ENCODE measurements around the gene OR4K14.
"Not testable (repeated sequence)": the region's sequence is repeated elsewhere in the genome, so short reads cannot be mapped to it uniquely, and the experiment has no call there.

OR4K14 gene

DNA sequence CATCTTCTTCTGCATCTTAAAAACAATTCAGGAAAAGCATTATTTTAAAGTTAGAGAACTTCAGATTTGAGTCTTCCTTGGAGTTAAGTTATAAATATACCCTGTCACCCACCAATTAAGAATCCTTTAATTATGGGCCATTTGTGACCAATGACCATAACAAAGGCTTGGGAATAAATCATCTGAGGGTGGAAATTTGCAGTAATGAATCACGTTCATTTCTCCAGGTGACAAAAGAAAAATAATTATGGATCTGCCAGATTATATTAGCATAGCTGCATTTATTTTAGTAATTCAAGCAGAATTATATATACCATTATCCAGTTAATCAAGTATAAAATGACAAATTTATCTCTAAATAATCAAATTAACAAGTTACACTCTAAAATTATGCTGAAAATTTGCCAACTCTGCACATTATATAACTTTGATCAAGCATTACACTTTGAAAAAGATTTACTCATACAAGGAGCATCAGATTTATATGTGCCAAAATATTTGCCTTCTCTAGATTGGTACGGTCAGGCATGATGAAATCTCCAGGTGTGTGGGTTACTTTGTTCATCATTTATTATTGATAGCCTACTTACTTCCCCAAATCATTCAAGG, at the start of gene OR4K14:
Gene OR4K14 (minus strand): TSS at position 51 of the 609 bp plus-strand sequence. CDS start 4,114 bp downstream, outside the sequence.
- DNase-seq: no peak

DNA sequence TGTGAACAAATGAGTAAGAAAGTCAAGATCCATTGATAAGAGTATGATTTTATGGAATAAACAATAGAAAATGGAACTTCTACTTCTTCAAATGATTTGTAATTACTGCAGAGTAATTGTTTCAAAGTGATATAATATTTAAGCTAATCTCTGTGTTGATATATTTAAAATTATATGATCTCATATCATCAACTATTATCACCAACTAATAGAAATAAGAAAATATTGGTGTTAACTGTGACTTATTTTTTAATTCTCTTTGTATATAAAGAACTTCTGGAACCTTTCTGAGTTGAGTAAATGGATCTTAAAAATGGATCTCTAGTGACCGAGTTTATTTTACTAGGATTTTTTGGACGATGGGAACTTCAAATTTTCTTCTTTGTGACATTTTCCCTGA, 40.6 kb upstream of the OR4K14 start, which contains the start of gene OR4L1:
Gene OR4L1 (plus strand): TSS at position 301 of the 400 bp plus-strand sequence. CDS start 0 bp downstream, at position 301.
- no peak for DNase-seq

DNA sequence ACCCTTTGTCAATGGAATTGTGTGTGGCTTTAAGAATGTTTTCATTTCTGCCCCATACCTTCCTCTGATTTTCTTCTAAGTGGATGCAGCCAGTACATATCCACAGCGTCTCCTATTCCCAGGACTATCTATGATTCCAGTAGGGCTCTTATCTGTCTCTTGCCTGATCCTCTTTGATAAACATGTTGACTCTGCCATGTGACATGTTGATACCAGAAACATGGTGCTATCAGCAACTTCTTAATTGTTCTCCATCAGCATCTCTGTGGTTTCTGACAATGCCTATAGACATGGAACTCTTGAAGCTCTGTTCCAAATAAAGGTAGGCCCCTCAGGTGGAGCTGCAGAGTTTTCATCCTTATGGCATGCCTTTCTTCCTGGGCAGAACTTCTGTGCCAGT, 29.1 kb upstream of the OR4K14 start:
- DNase-seq: no peak

GRCh38 chr14:20044243-20044642, 25.1 kb upstream of the OR4K14 start:
- DNase-seq: no peak

DNA sequence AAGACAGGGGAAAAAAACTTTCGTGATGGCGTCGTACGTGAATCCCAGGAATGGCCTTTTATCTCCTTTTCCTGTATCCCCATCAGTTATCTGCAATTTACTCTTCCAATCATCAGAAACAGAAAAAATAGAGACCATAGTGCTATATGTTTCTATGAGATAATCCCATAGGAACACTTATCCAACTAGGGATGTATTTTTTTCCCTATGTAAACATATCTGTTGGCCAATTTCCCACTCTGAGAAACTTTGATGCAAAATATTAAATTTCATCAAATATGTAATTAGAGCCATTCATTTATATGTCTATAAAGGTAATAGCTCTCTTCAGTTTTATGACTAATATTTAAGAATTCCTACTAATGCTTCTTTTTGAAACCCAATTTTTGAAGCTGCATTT, 16.8 kb upstream of the OR4K14 start, which contains the start of gene OR4K13:
Gene OR4K13 (minus strand): TSS at position 101 of the 400 bp plus-strand sequence. CDS start 1,280 bp downstream, outside the sequence.
- DNase-seq: no peak

GRCh38 chr14:20035449-20035848, 16.3 kb upstream of the OR4K14 start:
- DNase-seq: no peak

GRCh38 chr14:20031058-20031457, 12.0 kb upstream of the OR4K14 start:
- DNase-seq: no peak

DNA sequence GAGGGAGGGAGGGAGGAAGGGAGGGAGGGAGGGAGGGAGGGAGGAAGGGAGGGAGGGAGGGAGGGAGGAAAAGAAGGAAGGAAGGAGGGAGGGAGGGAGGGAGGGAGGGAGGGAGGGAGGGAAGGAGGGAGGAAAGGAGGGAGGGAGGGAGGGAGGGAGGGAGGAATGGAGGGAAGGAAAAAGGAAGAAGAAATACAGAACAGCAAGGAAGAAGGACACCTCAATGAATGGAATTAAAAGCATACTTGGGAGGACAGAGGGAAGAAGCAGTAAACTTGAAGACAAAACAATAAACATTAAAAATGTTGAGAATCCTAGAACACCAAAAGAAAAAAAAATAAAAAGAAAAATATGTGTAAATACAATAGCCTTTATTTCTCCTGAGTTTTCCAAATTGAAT, 11.0 kb downstream of the OR4K14 start:
- DNase-seq: no peak

DNA sequence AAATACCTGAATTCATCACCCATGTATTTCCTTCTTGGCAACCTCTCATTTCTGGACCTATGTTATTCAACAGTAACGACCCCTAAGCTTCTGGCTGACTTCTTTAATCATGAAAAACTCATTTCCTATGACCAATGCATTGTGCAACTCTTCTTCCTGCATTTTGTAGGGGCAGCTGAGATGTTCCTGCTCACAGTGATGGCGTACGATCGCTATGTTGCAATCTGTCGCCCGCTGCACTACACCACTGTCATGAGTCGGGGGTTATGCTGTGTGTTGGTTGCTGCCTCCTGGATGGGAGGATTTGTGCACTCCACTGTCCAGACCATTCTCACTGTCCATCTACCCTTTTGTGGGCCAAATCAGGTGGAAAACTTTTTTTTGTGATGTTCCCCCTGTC, 16.8 kb downstream of the OR4K14 start:
- DNase-seq: no peak

GRCh38 chr14:20001863-20002262, 17.2 kb downstream of the OR4K14 start, which contains the start of gene OR4Q2:
OR4Q2 (plus strand) TSS chr14:20002163.
- no peak for DNase-seq

- DNase-seq: no peak
Measured at GRCh38 chr14:19993438-19993837, 25.7 kb downstream of the OR4K14 start.

- DNase-seq: no peak
Measured at GRCh38 chr14:19975291-19975690, 43.8 kb downstream of the OR4K14 start, which contains the start of gene OR4K15. OR4K15 (plus strand) TSS chr14:19975591; CDS start chr14:19975591, 0 bp downstream.

DNA sequence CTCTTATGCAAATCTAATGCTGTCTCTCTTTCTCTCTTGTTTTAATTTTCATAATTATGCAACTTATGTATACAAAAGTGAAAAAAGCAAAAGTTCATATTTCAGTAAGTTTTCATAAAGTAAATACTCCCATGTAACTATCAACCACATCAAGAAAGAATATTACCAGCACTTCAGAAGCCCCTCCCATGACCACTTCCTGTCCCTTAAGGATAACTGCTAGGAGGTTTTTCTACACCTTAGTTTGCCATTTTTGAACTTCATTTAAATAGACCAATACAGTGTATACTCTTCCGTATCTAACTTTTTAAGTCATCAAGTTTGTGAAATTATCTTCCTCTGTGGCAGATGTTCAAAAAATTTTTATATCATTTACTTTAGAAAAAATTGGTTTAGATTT, 44.3 kb downstream of the OR4K14 start:
- no peak for DNase-seq

- not testable (repeated sequence) for DNase-seq
Measured at GRCh38 chr14:19969735-19970134, 49.4 kb downstream of the OR4K14 start.

All from stimulated activated CD4-positive, alpha-beta T cell treated with anti-CD3 and anti-CD28 coated beads, Interleukin-2, amount 100 ng/mL, for 48 hours (primary cell).